GM15510 (cell line): Measurements from ENCODE around the gene LPCAT1.

ENCODE experiments used
- POLR2A ChIP-seq: IDR thresholded peaks from 3 replicates; pipeline ENCODE4 v1.6.1; 2011; ENCODE audit warnings: borderline replicate concordance; ENCODE audit not compliant: insufficient read length; ENCODE audit errors: extremely low read depth

LPCAT1 gene

GRCh38 chr5:1421521-1422341 is 102.0 kb downstream of the LPCAT1 start:
- TF ChIP-seq POLR2A, result no peak

GRCh38 chr5:1420211-1421195 is 103.3 kb downstream of the LPCAT1 start:
- no peak for TF ChIP-seq POLR2A

- TF ChIP-seq POLR2A, result no peak
Measured at GRCh38 chr5:1419476-1420210, 104.1 kb downstream of the LPCAT1 start.

GRCh38 chr5:1418921-1419280 is 104.9 kb downstream of the LPCAT1 start:
- no peak for TF ChIP-seq POLR2A

- no peak for TF ChIP-seq POLR2A
Measured at GRCh38 chr5:1418238-1418920, 105.4 kb downstream of the LPCAT1 start.

- no peak for TF ChIP-seq POLR2A
Measured at GRCh38 chr5:1417586-1418225, 106.1 kb downstream of the LPCAT1 start.

GRCh38 chr5:1416856-1417469 is 106.8 kb downstream of the LPCAT1 start:
- TF ChIP-seq POLR2A, result no peak

- no peak for TF ChIP-seq POLR2A
Measured at GRCh38 chr5:1415626-1416360, 108.0 kb downstream of the LPCAT1 start.

- no peak for TF ChIP-seq POLR2A
Measured at GRCh38 chr5:1415059-1415425, 108.7 kb downstream of the LPCAT1 start.

GRCh38 chr5:1414311-1415058 is 109.3 kb downstream of the LPCAT1 start:
- TF ChIP-seq POLR2A, result no peak

GRCh38 chr5:1413611-1414241 is 110.0 kb downstream of the LPCAT1 start:
- no peak for TF ChIP-seq POLR2A

- no peak for TF ChIP-seq POLR2A
Measured at GRCh38 chr5:1413211-1413610, 110.5 kb downstream of the LPCAT1 start.

- TF ChIP-seq POLR2A, result no peak
Measured at GRCh38 chr5:1412621-1413020, 111.1 kb downstream of the LPCAT1 start.
